GM10248 (cell line): ENCODE results near the gene MGST3.

Source experiments
- CTCF ChIA-PET: fragments of 300-600 bp; sonication (Branson Sonifier 250); formaldehyde crosslinking; extraction: SDS; loops from one replicate; lab custom pipeline; 2021; ENCODE audit warnings: antibody characterized with exemption; lab: Yijun Ruan, JAX
- POLR2A ChIA-PET: fragments of 350-650 bp; sonication (Branson Sonifier 250); formaldehyde crosslinking; extraction: SDS; loops from one replicate; lab custom pipeline; 2020; ENCODE audit warnings: antibody characterized with exemption; lab: Yijun Ruan, JAX
- DNase-seq: peaks from one replicate; pipeline ENCODE4 v3.0.0; 2012; ENCODE audit errors: extremely low spot score
- CTCF ChIP-seq: IDR thresholded peaks from 2 replicates; pipeline ENCODE4 v1.5.1; 2012; ENCODE audit warnings: mild to moderate bottlenecking, low read depth; ENCODE audit errors: extremely low read depth, missing control alignments, control extremely low read depth

MGST3 gene

GRCh38 chr1:165612062-165612461 is 19.0 kb upstream of the MGST3 start:
- no peak for TF ChIP-seq CTCF
- POLR2A ChIA-PET: no interaction called here
- no peak for DNase-seq
- CTCF ChIA-PET: no interaction called here

- no peak for DNase-seq
- ChIA-PET CTCF (interaction anchor here (1.1 to 1.7 kb wide), 2 partner anchors 15 to 23 kb away, joined by 3 to 9 read pairs; no protein-coding TSS in a partner anchor), POLR2A (no interaction called here)
- TF ChIP-seq CTCF: no peak
These were observed 14.9 kb upstream of the MGST3 start for GRCh38 chr1:165616054-165616612.

GRCh38 chr1:165616987-165617546 is 14.0 kb upstream of the MGST3 start:
- ChIA-PET CTCF (interaction anchor here (0.6 to 1.7 kb wide), 3 partner anchors 16 to 297 kb away, joined by 3 to 9 read pairs (median 3); no protein-coding TSS in a partner anchor), POLR2A (no interaction called here)
- no peak for TF ChIP-seq CTCF
- DNase-seq: no peak

GRCh38 chr1:165619647-165620151 is 11.3 kb upstream of the MGST3 start:
- no peak for DNase-seq
- TF ChIP-seq CTCF: no peak
- ChIA-PET POLR2A (no interaction called here), CTCF (no interaction called here)

- DNase-seq: no peak
- POLR2A ChIA-PET: no interaction called here
- no peak for TF ChIP-seq CTCF
- CTCF ChIA-PET: no interaction called here
These were observed 7.4 kb upstream of the MGST3 start for GRCh38 chr1:165623624-165624023.

- ChIA-PET POLR2A (no interaction called here), CTCF (no interaction called here)
- no peak for DNase-seq
- no peak for TF ChIP-seq CTCF
These were observed 6.6 kb upstream of the MGST3 start for GRCh38 chr1:165624441-165624840.
